NCI-H774 (cell line): ENCODE results near the gene OIT3.
"Not testable (repeated sequence)": the region's sequence is repeated elsewhere in the genome, so short reads cannot be mapped to it uniquely, and the experiment has no call there.

Experiments
- DNase-seq: peaks from one replicate; lab custom pipeline; 2025; lab: John Stamatoyannopoulos, UW

The OIT3 gene

DNA sequence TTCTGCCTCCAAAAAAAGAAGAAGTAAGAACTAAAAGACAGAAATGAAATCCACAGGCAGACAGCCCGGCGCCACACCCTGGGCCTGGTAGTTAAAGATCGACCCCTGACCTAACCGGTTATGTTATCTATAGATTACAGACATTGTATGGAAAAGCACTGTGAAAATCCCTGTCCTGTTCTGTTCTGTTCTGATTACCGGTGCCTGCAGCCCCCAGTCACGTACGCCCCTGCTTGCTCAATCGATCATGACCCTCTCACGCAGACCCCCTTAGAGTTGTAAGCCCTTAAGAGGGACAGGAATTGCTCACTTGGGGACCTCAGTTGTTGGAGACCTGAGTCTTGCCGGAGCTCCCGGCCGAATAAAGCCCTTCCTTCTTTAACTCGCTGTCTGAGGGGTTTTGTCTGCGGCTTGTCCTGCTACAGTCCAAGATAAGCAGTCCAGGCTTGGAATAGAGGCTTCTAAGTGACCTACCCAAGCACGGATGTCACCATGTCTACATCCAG, 10.5 kb downstream of the OIT3 start:
- DNase-seq = not testable (repeated sequence)

- DNase-seq = no peak
These were observed 11.3 kb downstream of the OIT3 start for GRCh38 chr10:72904806-72905205.

GRCh38 chr10:72906446-72906845, 12.9 kb downstream of the OIT3 start:
- no peak for DNase-seq

- no peak for DNase-seq
These were observed 17.2 kb downstream of the OIT3 start for GRCh38 chr10:72910705-72911104.

GRCh38 chr10:72911758-72912157, 18.2 kb downstream of the OIT3 start:
- no peak for DNase-seq

DNA sequence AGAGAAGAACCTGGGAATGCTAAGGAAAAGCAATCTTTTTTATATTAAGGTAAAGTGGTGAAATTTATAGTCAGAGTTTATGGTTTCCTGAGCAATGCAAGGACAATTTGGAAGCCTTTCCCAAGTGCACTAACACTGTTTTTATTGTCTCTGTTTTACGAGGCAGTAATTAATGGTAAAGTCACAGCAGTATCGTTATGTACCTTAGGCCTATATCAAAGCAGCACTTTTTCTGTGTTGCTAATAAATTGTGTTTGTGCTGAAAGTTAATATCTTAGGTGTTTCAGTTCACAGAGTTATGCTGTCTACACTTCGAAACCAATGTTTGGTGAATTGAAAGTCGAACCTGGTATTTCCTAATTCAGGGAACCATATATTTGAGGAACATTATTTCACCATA, 19.2 kb downstream of the OIT3 start:
- no peak for DNase-seq

- no peak for DNase-seq
These were observed 19.7 kb downstream of the OIT3 start for GRCh38 chr10:72913287-72913686.

DNA sequence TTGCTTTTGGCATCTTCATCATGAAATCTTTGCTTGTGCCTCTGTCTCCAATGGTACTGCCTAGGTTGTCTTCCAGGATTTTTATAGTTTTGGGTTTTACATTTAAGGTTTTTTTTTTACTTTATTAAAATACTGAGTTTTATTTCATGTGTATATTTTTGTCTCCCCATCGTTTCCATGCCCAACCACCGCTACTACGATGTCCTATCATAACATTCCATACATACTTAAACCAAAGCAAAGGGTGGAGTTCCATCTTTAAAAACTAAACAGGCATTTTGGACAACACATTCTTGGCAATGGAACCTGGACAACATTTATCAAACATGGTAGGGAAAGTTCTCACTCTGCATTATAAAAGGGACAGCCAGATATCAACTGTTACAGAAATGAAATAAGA, 23.7 kb downstream of the OIT3 start:
- DNase-seq = not testable (repeated sequence)

DNA sequence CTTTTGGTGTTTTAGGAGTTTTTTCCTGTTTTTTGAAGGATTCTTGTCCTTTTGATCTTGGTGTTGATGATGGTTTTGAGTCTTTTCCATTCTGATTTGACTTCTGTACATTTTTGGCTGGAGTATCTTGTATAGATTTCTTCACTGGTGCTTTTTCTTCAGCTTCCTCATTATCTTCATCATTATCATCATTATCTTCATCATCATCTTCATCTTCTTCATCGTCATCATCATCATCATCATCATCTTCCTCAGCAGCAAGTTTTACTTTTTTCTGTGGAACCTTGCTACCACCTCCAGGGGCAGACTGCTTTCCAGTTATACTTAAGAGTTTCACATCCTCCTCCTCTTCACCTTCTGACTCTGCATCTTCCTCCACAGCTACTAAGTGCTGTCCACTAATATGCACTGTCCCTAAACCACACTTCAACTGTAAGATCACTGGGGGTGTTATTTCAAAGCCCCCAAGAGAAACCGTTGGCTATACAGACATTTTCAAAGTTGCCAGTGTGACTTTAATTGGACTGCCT, 24.3 kb downstream of the OIT3 start:
- DNase-seq = not testable (repeated sequence)

GRCh38 chr10:72918352-72918751, 24.8 kb downstream of the OIT3 start:
- DNase-seq = no peak

DNA sequence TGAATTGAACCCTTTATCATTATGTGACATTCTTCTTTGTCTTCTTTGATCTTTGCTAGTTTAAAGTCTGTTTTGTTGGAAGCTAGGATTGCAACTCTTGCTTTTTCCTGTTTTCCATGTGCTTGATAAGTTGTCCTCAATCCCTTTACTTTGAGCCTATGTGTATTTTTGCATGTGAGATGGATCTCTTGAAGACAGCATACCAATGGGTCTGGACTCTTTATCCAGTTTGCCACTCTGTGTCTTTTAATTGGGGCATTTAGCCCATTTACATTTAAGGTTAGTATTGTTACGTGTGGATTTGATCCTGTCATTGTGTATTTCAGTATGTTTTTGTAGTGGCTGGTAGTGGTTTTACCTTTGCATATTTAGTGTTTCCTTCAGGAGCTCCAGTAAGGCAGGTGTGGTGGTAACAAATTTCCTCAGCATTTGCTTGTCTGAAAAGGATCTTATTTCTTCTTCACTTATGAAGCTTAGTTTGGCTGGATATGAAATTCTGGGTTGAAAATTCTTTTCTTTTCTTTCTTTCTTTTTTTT, 27.7 kb downstream of the OIT3 start:
- not testable (repeated sequence) for DNase-seq

GRCh38 chr10:72924351-72924750, 30.8 kb downstream of the OIT3 start:
- DNase-seq = no peak

DNA sequence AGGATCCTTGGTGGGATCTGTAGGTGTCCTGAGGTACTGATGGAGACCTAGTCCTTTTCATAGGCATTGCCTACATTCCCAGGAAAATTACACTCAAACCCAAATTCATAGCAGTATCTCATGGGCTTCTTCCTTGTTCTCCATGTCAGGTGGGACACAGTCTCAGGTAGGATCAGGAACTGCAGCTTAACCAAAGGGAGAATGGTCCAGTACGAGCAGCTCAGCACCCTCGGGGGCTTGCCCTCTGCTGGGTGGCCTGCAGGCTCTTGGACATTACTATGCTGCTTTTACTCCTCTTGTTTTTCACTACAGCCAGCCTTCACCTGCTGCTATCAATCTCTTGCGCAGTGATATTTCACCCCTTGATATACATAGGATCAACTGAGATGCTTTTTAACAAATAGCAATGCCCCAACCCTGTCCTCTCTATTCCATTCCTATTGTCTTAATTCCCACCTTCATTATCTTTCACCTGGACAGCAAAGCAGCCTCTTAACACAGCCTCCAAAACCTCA, 32.5 kb downstream of the OIT3 start:
- DNase-seq = no peak

DNA sequence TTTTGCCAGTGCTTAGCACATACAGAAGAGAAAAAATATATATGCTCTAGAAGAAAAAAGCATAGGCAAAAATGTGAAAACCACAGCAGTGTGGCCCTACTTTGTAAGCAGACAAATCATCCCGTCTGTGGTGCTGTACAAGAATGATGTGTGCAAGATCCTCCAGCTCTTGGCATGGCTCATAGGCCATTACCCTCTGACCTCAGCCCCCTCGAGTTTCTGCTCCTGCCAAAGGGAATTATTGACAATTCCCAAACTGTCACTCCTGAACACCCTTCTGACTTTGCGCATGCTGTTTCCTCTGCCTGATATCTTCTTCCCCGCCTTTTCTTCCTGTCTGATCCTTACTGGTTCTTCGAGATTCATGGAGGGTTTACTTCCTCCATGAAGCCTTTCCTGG, 33.9 kb downstream of the OIT3 start:
- no peak for DNase-seq

- DNase-seq = no peak
These were observed 35.3 kb downstream of the OIT3 start for GRCh38 chr10:72928798-72929197.

DNA sequence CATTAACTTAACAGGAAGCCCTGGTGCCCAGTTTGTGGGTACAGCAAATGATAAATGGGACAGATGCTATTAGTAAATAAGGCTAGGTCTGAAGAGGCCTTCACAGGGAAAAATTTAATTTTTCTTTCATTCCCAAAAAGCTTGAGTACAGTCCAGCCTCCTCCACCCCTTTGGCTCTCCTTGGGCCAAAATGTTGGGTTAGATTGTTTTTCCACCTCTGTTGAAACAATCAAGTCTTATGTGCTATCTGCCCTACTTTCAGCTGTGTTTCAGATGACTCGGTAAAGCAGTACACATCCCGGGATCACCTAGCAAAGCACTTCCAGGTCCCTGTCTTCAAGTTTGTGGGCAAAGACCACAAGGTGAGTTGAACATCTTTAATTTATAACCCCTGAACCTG, 36.7 kb downstream of the OIT3 start:
- DNase-seq = no peak

- DNase-seq = no peak
These were observed 38.9 kb downstream of the OIT3 start for GRCh38 chr10:72932259-72933015.

DNA sequence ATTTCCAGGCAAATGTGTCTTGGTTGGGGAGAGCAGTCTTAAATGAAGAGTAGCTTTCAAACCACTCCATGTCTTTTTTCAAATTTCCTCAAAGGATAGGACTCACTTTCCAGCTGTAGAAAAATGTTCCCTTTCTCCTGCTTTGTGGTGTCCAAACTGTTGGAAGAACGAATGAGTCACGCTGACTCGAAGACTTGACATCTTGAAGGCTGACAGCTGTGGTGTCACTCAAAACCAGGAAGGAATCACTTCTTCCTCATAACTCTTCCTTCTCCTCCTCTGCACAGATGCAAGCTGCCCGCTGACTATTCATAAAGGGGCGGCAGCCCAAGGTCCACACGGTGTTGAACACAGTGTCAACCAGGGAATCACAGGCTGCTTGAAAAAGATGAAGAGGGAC, 41.8 kb downstream of the OIT3 start:
- DNase-seq = no peak

DNA sequence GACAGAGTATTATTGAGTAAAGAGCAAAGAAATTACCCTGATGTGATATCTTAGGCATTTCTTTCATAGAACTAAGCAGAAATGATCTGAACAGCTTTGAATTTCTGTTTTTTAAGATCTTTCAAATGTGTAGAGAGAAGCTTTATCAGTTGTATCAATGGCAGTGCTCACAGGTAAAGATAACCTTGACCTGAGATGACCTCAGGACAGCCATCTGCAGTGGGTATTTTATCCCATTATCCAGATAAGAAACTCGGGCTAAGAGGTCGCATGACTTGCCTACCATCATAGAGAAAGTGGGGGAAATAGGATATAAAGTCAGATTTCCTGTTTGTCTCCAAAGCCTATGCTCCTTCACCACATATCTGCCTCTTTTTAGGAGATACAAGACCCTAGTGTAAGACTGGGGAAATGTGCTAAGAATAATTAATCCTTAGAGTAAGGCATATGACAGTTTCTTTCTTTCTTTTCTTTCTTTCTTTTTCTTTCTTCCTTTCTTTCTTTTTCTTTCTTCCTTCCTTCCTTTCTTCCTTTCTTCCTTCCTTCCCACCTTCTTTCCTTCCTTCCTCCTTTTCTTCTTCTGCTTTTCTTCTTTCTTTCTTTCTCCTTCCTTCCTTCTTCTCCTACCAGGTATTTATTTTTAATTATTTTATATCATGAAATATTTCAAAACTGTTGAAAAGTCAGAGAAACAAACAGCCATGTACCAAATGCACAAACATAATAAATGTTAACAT, 50.1 kb downstream of the OIT3 start:
- DNase-seq = no peak

DNA sequence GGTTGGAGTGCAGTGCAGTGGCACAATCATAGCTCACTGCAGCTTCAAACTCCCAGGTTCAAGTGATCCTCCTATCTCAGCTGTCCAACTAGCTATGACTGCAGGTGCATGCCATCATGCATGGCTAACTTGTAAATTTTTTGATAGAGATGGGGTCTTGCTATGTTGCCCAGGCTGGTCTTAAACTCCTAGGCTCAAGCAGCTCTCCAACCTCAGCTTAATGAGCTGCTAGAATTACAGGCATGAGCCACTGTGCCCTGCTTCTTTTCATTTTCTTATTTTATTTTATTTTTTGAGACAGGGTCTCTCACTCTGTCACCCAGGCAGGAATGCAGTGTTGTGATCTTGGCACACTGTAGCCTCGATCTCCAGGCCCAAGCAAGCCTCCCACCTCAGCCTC, 53.4 kb downstream of the OIT3 start:
- DNase-seq = no peak

- no peak for DNase-seq
These were observed 55.2 kb downstream of the OIT3 start for GRCh38 chr10:72948762-72949161.

DNA sequence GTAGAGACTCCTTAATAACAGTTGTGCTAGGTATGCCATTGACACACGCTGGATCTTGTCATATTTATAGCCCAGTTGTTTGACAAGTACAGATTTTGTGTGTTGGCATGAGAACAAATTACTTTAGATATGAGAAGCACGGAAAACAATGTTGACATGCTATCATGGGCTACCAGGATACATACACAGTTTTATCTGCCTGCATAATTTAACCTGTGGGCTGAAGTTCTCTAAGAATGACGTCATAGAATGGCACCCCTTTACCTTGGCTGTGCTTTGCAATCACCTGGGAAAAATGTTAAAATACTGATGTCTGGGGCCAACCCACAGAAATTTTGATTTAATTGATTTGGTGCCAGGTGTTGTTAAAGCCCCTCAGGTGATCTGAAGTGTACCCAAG, 58.2 kb downstream of the OIT3 start:
- no peak for DNase-seq

- no peak for DNase-seq
These were observed 58.6 kb downstream of the OIT3 start for GRCh38 chr10:72952189-72952588.
